ENCODE results near the gene SNTG2.

Gene SNTG2

GRCh38 chr2:926896-927295, 23.8 kb upstream of the SNTG2 start:
- DNase-seq (ENCODE audit: low spot score) = no peak

GRCh38 chr2:929011-929735, 21.5 kb upstream of the SNTG2 start:
- no peak for DNase-seq (ENCODE audit: low spot score)

GRCh38 chr2:929925-930324, 20.7 kb upstream of the SNTG2 start:
- no peak for DNase-seq (ENCODE audit: low spot score)

- DNase-seq (ENCODE audit: low spot score) = no peak
Observed at GRCh38 chr2:930935-931334, 19.7 kb upstream of the SNTG2 start.

- no peak for DNase-seq (ENCODE audit: low spot score)
Observed at GRCh38 chr2:932320-933115, 18.1 kb upstream of the SNTG2 start.

- DNase-seq (ENCODE audit: low spot score) = no peak
Observed at GRCh38 chr2:933734-934295, 16.8 kb upstream of the SNTG2 start.

- peak; percentile 33 for DNase-seq (ENCODE audit: low spot score)
Observed at GRCh38 chr2:937530-937929, 13.1 kb upstream of the SNTG2 start.

- no peak for DNase-seq (ENCODE audit: low spot score)
Observed at GRCh38 chr2:938181-939005, 12.3 kb upstream of the SNTG2 start.

- DNase-seq (ENCODE audit: low spot score) = peak; percentile 81
Observed at GRCh38 chr2:939936-940601, 10.6 kb upstream of the SNTG2 start.

- no peak for DNase-seq (ENCODE audit: low spot score)
Observed at GRCh38 chr2:941871-942270, 8.8 kb upstream of the SNTG2 start.

- no peak for DNase-seq (ENCODE audit: low spot score)
Observed at GRCh38 chr2:942775-943460, 7.7 kb upstream of the SNTG2 start.

- no peak for DNase-seq (ENCODE audit: low spot score)
Observed at GRCh38 chr2:943461-943797, 7.2 kb upstream of the SNTG2 start.

- DNase-seq (ENCODE audit: low spot score) = no peak
Observed at GRCh38 chr2:943821-944220, 6.8 kb upstream of the SNTG2 start.

- DNase-seq (ENCODE audit: low spot score) = no peak
Observed at GRCh38 chr2:944693-945092, 6.0 kb upstream of the SNTG2 start.

GRCh38 chr2:945104-945503, 5.5 kb upstream of the SNTG2 start:
- DNase-seq (ENCODE audit: low spot score) = no peak

GRCh38 chr2:946073-946948, 4.3 kb upstream of the SNTG2 start:
- no peak for DNase-seq (ENCODE audit: low spot score)

GRCh38 chr2:949384-950079, 1.1 kb upstream of the SNTG2 start:
- no peak for DNase-seq (ENCODE audit: low spot score)

- DNase-seq (ENCODE audit: low spot score) = no peak
Observed at GRCh38 chr2:951224-952006, 766 bp downstream of the SNTG2 start.

GRCh38 chr2:953408-953807, 2.8 kb downstream of the SNTG2 start:
- DNase-seq (ENCODE audit: low spot score) = no peak
